ENCODE data around the gene MAST1.

DNA sequence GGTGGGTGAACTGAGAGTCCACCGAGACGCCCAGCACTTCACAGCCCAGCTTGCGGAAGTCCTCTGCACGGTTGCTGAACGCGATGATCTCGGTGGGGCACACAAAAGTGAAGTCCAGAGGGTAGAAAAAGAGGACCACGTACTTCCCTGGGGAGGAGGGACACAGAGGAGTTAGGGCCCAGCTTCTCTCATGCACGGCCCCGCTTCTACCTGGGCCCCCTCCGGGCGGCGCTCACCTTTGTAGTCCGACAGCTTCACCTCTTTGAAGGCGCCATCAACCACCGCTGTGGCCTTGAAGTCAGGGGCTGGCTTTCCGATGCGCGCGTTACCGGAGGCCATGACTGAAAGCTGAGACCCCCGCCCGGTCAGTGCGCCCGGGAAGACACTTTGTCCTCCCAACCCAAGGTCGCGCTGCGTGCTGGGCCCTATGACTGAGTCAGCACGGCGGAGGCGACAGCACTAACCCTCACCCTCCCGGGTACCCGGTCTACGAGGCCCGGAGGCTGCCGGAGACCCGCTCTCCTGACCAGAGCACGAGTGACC, 37.3 kb upstream of the MAST1 start:
- TF ChIP-seq, protein P1, sequence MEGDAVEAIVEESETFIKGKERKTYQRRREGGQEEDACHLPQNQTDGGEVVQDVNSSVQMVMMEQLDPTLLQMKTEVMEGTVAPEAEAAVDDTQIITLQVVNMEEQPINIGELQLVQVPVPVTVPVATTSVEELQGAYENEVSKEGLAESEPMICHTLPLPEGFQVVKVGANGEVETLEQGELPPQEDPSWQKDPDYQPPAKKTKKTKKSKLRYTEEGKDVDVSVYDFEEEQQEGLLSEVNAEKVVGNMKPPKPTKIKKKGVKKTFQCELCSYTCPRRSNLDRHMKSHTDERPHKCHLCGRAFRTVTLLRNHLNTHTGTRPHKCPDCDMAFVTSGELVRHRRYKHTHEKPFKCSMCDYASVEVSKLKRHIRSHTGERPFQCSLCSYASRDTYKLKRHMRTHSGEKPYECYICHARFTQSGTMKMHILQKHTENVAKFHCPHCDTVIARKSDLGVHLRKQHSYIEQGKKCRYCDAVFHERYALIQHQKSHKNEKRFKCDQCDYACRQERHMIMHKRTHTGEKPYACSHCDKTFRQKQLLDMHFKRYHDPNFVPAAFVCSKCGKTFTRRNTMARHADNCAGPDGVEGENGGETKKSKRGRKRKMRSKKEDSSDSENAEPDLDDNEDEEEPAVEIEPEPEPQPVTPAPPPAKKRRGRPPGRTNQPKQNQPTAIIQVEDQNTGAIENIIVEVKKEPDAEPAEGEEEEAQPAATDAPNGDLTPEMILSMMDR (IDR thresholded peaks at IDR 0.05): no peak
- TF ChIP-seq POLR2A (IDR thresholded peaks at IDR 0.05): no peak
